IPS-20b (cell line): ENCODE data around the gene ADGRD1.

Source experiments
- H3K27ac ChIP-seq: one replicate; pipeline ENCODE4 v1.5.1; 2013; ENCODE audit warnings: low read length
- H3K27me3 ChIP-seq: 2 replicates; pipeline ENCODE4 v1.6.1; 2013; ENCODE audit warnings: mild to moderate bottlenecking, low read length, inconsistent platforms; ENCODE audit not compliant: insufficient read depth
- H3K36me3 ChIP-seq: 2 replicates; pipeline ENCODE4 v1.6.1; 2013; ENCODE audit warnings: low read depth, mild to moderate bottlenecking, inconsistent platforms, low read length, moderate library complexity; ENCODE audit not compliant: insufficient read depth
- H3K4me1 ChIP-seq: 2 replicates; pipeline ENCODE4 v1.6.1; 2013; ENCODE audit warnings: mild to moderate bottlenecking, control low read depth, inconsistent platforms, low read length, moderate library complexity; ENCODE audit not compliant: insufficient read depth
- H3K4me3 ChIP-seq: 2 replicates; pipeline ENCODE4 v1.5.1; 2013; ENCODE audit warnings: mild to moderate bottlenecking, low read length, inconsistent platforms
- H3K9ac ChIP-seq: 2 replicates; pipeline ENCODE4 v1.6.1; 2013; ENCODE audit warnings: low read depth, mild to moderate bottlenecking, inconsistent platforms, low read length, moderate library complexity
- H3K9me3 ChIP-seq: 2 replicates; pipeline ENCODE4 v1.6.1; 2013; ENCODE audit warnings: mild to moderate bottlenecking, low read depth, low read length, inconsistent platforms; ENCODE audit not compliant: insufficient read depth

Gene ADGRD1

GRCh38 chr12:131005161-131006035, 51.7 kb downstream of the ADGRD1 start:
- Histone ChIP-seq H3K9me3 (no peaks in the 10 kb centered on the region), H3K27me3 (no peaks in the 10 kb centered on the region), H3K27ac (no peak overlapping the region), H3K4me1 (no peaks in the 10 kb centered on the region), H3K9ac (no peak overlapping the region), H3K36me3 (no peaks in the 10 kb centered on the region), H3K4me3 (no peak overlapping the region)

GRCh38 chr12:131006036-131006735, 52.5 kb downstream of the ADGRD1 start:
- no peaks in the 10 kb centered on the region for H3K4me1 ChIP-seq
- H3K9me3 ChIP-seq: no peaks in the 10 kb centered on the region
- H3K4me3 ChIP-seq: no peak overlapping the region
- no peaks in the 10 kb centered on the region for H3K27me3 ChIP-seq
- no peaks in the 10 kb centered on the region for H3K36me3 ChIP-seq
- H3K27ac ChIP-seq: no peak overlapping the region
- no peak overlapping the region for H3K9ac ChIP-seq

- H3K9me3 ChIP-seq: no peaks in the 10 kb centered on the region
- no peaks in the 10 kb centered on the region for H3K36me3 ChIP-seq
- no peaks in the 10 kb centered on the region for H3K27me3 ChIP-seq
- H3K4me3 ChIP-seq: no peak overlapping the region
- H3K9ac ChIP-seq: no peak overlapping the region
- no peak overlapping the region for H3K27ac ChIP-seq
- H3K4me1 ChIP-seq: no peaks in the 10 kb centered on the region
Measured at GRCh38 chr12:131007031-131007739, 53.5 kb downstream of the ADGRD1 start.

- H3K27me3 ChIP-seq: no peaks in the 10 kb centered on the region
- no peak overlapping the region for H3K9ac ChIP-seq
- no peak overlapping the region for H3K4me3 ChIP-seq
- H3K4me1 ChIP-seq: no peaks in the 10 kb centered on the region
- H3K9me3 ChIP-seq: no peaks in the 10 kb centered on the region
- no peak overlapping the region for H3K27ac ChIP-seq
- no peaks in the 10 kb centered on the region for H3K36me3 ChIP-seq
Measured at GRCh38 chr12:131007740-131008117, 54.0 kb downstream of the ADGRD1 start.

GRCh38 chr12:131008131-131008912, 54.6 kb downstream of the ADGRD1 start:
- no peak overlapping the region for H3K9ac ChIP-seq

GRCh38 chr12:131008913-131009270, 55.2 kb downstream of the ADGRD1 start:
- Histone ChIP-seq H3K4me3 (no peak overlapping the region), H3K9ac (no peak overlapping the region), H3K9me3 (no peaks in the 10 kb centered on the region), H3K36me3 (no peaks in the 10 kb centered on the region), H3K4me1 (no peaks in the 10 kb centered on the region), H3K27me3 (no peaks in the 10 kb centered on the region), H3K27ac (no peak overlapping the region)

More at GRCh38 chr12:131008131-131008912, 54.6 kb downstream of the ADGRD1 start:
- no peaks in the 10 kb centered on the region for H3K36me3 ChIP-seq
- H3K9me3 ChIP-seq: no peaks in the 10 kb centered on the region
- H3K4me1 ChIP-seq: no peaks in the 10 kb centered on the region
- no peaks in the 10 kb centered on the region for H3K27me3 ChIP-seq
- no peak overlapping the region for H3K27ac ChIP-seq
- no peak overlapping the region for H3K4me3 ChIP-seq

GRCh38 chr12:131009595-131010395, 56.1 kb downstream of the ADGRD1 start:
- H3K36me3 ChIP-seq: no peaks in the 10 kb centered on the region
- no peak overlapping the region for H3K9ac ChIP-seq
- no peaks in the 10 kb centered on the region for H3K9me3 ChIP-seq
- H3K27me3 ChIP-seq: 0 out of 2 replicates have a peak, but pooled peaks cover 5% of the 10 kb centered on the region
- no peaks in the 10 kb centered on the region for H3K4me1 ChIP-seq
- no peak overlapping the region for H3K4me3 ChIP-seq
- H3K27ac ChIP-seq: no peak overlapping the region

- Histone ChIP-seq H3K27ac (no peak overlapping the region), H3K27me3 (0 out of 2 replicates have a peak, but pooled peaks cover 8% of the 10 kb centered on the region), H3K4me3 (no peak overlapping the region), H3K9me3 (no peaks in the 10 kb centered on the region), H3K4me1 (no peaks in the 10 kb centered on the region), H3K36me3 (no peaks in the 10 kb centered on the region), H3K9ac (no peak overlapping the region)
Measured at GRCh38 chr12:131010396-131011131, 56.9 kb downstream of the ADGRD1 start.

- H3K36me3 ChIP-seq: no peaks in the 10 kb centered on the region
- no peak overlapping the region for H3K27ac ChIP-seq
- no peak overlapping the region for H3K4me3 ChIP-seq
- H3K9me3 ChIP-seq: no peaks in the 10 kb centered on the region
- H3K27me3 ChIP-seq: 0 out of 2 replicates have a peak, but pooled peaks cover 8% of the 10 kb centered on the region
- H3K9ac ChIP-seq: no peak overlapping the region
- no peaks in the 10 kb centered on the region for H3K4me1 ChIP-seq
Measured at GRCh38 chr12:131011165-131012079, 57.7 kb downstream of the ADGRD1 start.
